SK-N-SH (cell line): Measurements from ENCODE around the gene TNNT2.

Experiments
- EP300 ChIP-seq, 2 experiments: IDR thresholded peaks; 2 replicates each; pipeline versions ENCODE4 v1.4.0 to v1.6.1; 2012; ENCODE audit warnings: borderline replicate concordance in 1 of 2, low read depth in 1 of 2, low read length in 1 of 2
- FOXM1 ChIP-seq: IDR thresholded peaks from 2 replicates; pipeline ENCODE4 v1.4.0; 2012; ENCODE audit warnings: low read depth, mild to moderate bottlenecking
- JUND ChIP-seq: IDR thresholded peaks from 2 replicates; pipeline ENCODE4 v1.4.0; 2012
- SMC3 ChIP-seq: IDR thresholded peaks from 2 replicates; pipeline ENCODE4 v1.6.1; 2012; ENCODE audit warnings: low read depth, low read length, improper control_type of control experiment
- TAF1 ChIP-seq: IDR thresholded peaks from 2 replicates; pipeline ENCODE4 v1.6.1; 2012; ENCODE audit warnings: low read depth, mild to moderate bottlenecking, low read length, moderate library complexity, borderline replicate concordance
- USF2 ChIP-seq: fragments of 150-350 bp; IDR thresholded peaks from 2 replicates; pipeline ENCODE4 v1.6.1; 2017; ENCODE audit warnings: antibody characterized with exemption, low read length, low read depth, borderline replicate concordance
- TF ChIP-seq, protein P1 (sequence below): fragments of 200-600 bp; sonication (generic); IDR thresholded peaks from 2 replicates; pipeline ENCODE4 v1.6.1; 2017; ENCODE audit warnings: antibody characterized with exemption, mild to moderate bottlenecking, moderate library complexity
- TF ChIP-seq, protein P2 (sequence below): IDR thresholded peaks from 2 replicates; pipeline ENCODE4 v1.4.0; 2012; ENCODE audit warnings: low read depth

- TF ChIP-seq, protein P1, sequence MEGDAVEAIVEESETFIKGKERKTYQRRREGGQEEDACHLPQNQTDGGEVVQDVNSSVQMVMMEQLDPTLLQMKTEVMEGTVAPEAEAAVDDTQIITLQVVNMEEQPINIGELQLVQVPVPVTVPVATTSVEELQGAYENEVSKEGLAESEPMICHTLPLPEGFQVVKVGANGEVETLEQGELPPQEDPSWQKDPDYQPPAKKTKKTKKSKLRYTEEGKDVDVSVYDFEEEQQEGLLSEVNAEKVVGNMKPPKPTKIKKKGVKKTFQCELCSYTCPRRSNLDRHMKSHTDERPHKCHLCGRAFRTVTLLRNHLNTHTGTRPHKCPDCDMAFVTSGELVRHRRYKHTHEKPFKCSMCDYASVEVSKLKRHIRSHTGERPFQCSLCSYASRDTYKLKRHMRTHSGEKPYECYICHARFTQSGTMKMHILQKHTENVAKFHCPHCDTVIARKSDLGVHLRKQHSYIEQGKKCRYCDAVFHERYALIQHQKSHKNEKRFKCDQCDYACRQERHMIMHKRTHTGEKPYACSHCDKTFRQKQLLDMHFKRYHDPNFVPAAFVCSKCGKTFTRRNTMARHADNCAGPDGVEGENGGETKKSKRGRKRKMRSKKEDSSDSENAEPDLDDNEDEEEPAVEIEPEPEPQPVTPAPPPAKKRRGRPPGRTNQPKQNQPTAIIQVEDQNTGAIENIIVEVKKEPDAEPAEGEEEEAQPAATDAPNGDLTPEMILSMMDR, result no peak
- TF ChIP-seq EP300 (IDR thresholded peaks at IDR 0.05; ENCODE audit: borderline replicate concordance in 1 of 2, low read depth in 1 of 2, low read length in 1 of 2), result no peak
- no peak for TF ChIP-seq FOXM1
- no peak for TF ChIP-seq SMC3
- no peak for TF ChIP-seq USF2
- no peak for TF ChIP-seq JUND
- TF ChIP-seq, protein P2, sequence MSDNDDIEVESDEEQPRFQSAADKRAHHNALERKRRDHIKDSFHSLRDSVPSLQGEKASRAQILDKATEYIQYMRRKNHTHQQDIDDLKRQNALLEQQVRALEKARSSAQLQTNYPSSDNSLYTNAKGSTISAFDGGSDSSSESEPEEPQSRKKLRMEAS, result no peak
- TF ChIP-seq TAF1, result no peak
Observed at GRCh38 chr1:201381130-201381529, 3.6 kb upstream of the TNNT2 start.
